ENCODE data around the gene CEP95. TPM values are rescaled to one million over a fixed set of nuclear protein-coding genes. Genes with fewer than 3 reads are reported as not detected.

The CEP95 gene
- total RNA-seq, 3 donors from 2014 or later (not counting 1 experiment from before 2014, with no cell fraction given), result 152 to 187 (median 186) TPM

GRCh38 chr17:64472564-64472963 lies 34.2 kb upstream of the CEP95 start:
- Mint-ChIP-seq H3K9me3 (no peaks in the 10 kb centered on the region), H3K27me3 (ENCODE audit: low read depth in 2 of 2) (no peaks in the 10 kb centered on the region), H3K27ac (no peak overlapping the region), H3K4me1 (no peaks in the 10 kb centered on the region), H3K36me3 (no peaks in the 10 kb centered on the region), H3K4me3 (no peak overlapping the region)
- ATAC-seq (no peak), DNase-seq (no peak)
- H3K27ac ChIP-seq (ENCODE audit: low read length), result no peak overlapping the region
- no peaks in the 10 kb centered on the region for H3K9me3 ChIP-seq (ENCODE audit: control insufficient read depth, insufficient read depth, low read length)
- TF ChIP-seq CTCF (IDR thresholded peaks at IDR 0.05), result no peak
- intact Hi-C loops (cut with micrococcal nuclease), result no loop called here
- no peaks in the 10 kb centered on the region for H3K4me1 ChIP-seq (ENCODE audit: control insufficient read depth, insufficient read depth, low read length)
- H3K27me3 ChIP-seq (ENCODE audit: control insufficient read depth, insufficient read depth, low read length), result no peaks in the 10 kb centered on the region
- WGBS (ENCODE audit: insufficient coverage), result 100% methylated on average over 2 of the region's 2 CpGs
- H3K36me3 ChIP-seq (ENCODE audit: control insufficient read depth, insufficient read depth, low read length), result peaks cover 7% of the 10 kb centered on the region
- no peak overlapping the region for H3K4me3 ChIP-seq (ENCODE audit: low read length)

- no peak overlapping the region for H3K4me3 ChIP-seq (ENCODE audit: low read length)
- WGBS (ENCODE audit: insufficient coverage), result 75% methylated on average over 1 of the region's 1 CpG
- Mint-ChIP-seq H3K27ac (no peak overlapping the region), H3K27me3 (ENCODE audit: low read depth in 2 of 2) (no peaks in the 10 kb centered on the region), H3K4me3 (no peak overlapping the region), H3K4me1 (no peaks in the 10 kb centered on the region), H3K36me3 (peaks cover 7% of the 10 kb centered on the region), H3K9me3 (no peaks in the 10 kb centered on the region)
- peaks cover 22% of the 10 kb centered on the region for H3K36me3 ChIP-seq (ENCODE audit: control insufficient read depth, insufficient read depth, low read length)
- H3K27me3 ChIP-seq (ENCODE audit: control insufficient read depth, insufficient read depth, low read length), result no peaks in the 10 kb centered on the region
- no peak overlapping the region for H3K27ac ChIP-seq (ENCODE audit: low read length)
- no peaks in the 10 kb centered on the region for H3K4me1 ChIP-seq (ENCODE audit: control insufficient read depth, insufficient read depth, low read length)
- DNase-seq (no peak), ATAC-seq (no peak)
- no peaks in the 10 kb centered on the region for H3K9me3 ChIP-seq (ENCODE audit: control insufficient read depth, insufficient read depth, low read length)
- TF ChIP-seq CTCF (IDR thresholded peaks at IDR 0.05), result no peak
- intact Hi-C loops (cut with micrococcal nuclease), result no loop called here
Measured at GRCh38 chr17:64477849-64478248, 28.9 kb upstream of the CEP95 start.

- H3K4me1 Mint-ChIP-seq, result peaks cover 0 to 5% of the 10 kb centered on the region in 2 donors
- Histone ChIP-seq H3K4me3 (ENCODE audit: low read length) (no peak overlapping the region), H3K4me1 (ENCODE audit: control insufficient read depth, insufficient read depth, low read length) (no peaks in the 10 kb centered on the region), H3K9me3 (ENCODE audit: control insufficient read depth, insufficient read depth, low read length) (no peaks in the 10 kb centered on the region), H3K27me3 (ENCODE audit: control insufficient read depth, insufficient read depth, low read length) (no peaks in the 10 kb centered on the region), H3K36me3 (ENCODE audit: control insufficient read depth, insufficient read depth, low read length) (peaks cover 48% of the 10 kb centered on the region), H3K27ac (ENCODE audit: low read length) (no peak overlapping the region)
- TF ChIP-seq CTCF (IDR thresholded peaks at IDR 0.05), result no peak
- no peak overlapping the region for H3K4me3 Mint-ChIP-seq
- DNase-seq, result no peak
- WGBS (ENCODE audit: insufficient coverage), result 100% methylated on average over 1 of the region's 1 CpG
- ATAC-seq, result no peak
- intact Hi-C loops (cut with micrococcal nuclease), result no loop called here
- H3K9me3 Mint-ChIP-seq, result no peaks in the 10 kb centered on the region
- H3K27me3 Mint-ChIP-seq (ENCODE audit: low read depth in 2 of 2), result no peaks in the 10 kb centered on the region
- H3K36me3 Mint-ChIP-seq, result peaks cover 7% of the 10 kb centered on the region
- no peak overlapping the region for H3K27ac Mint-ChIP-seq
Measured at GRCh38 chr17:64480951-64481350, 25.8 kb upstream of the CEP95 start.

- Histone ChIP-seq H3K36me3 (ENCODE audit: control insufficient read depth, insufficient read depth, low read length) (peaks cover 58% of the 10 kb centered on the region), H3K4me3 (ENCODE audit: low read length) (no peak overlapping the region), H3K27ac (ENCODE audit: low read length) (no peak overlapping the region), H3K4me1 (ENCODE audit: control insufficient read depth, insufficient read depth, low read length) (no peaks in the 10 kb centered on the region), H3K9me3 (ENCODE audit: control insufficient read depth, insufficient read depth, low read length) (no peaks in the 10 kb centered on the region), H3K27me3 (ENCODE audit: control insufficient read depth, insufficient read depth, low read length) (no peaks in the 10 kb centered on the region)
- no peak overlapping the region for H3K4me3 Mint-ChIP-seq
- H3K4me1 Mint-ChIP-seq, result peaks cover 0 to 5% of the 10 kb centered on the region in 2 donors
- TF ChIP-seq CTCF (IDR thresholded peaks at IDR 0.05), result no peak
- H3K27ac Mint-ChIP-seq, result peak overlapping the region in 1 of 2 donors; percentile 52
- intact Hi-C loops (cut with micrococcal nuclease), result no loop called here
- H3K36me3 Mint-ChIP-seq, result peaks cover 13% of the 10 kb centered on the region
- WGBS (ENCODE audit: insufficient coverage), result 60% methylated on average over 3 of the region's 3 CpGs
- no peaks in the 10 kb centered on the region for H3K9me3 Mint-ChIP-seq
- DNase-seq (no peak), ATAC-seq (no peak)
- H3K27me3 Mint-ChIP-seq (ENCODE audit: low read depth in 2 of 2), result no peaks in the 10 kb centered on the region
Measured at GRCh38 chr17:64484380-64484779, 22.4 kb upstream of the CEP95 start.

Data from natural killer cell (primary cell).